Ecto neural progenitor cell (in vitro differentiated cells): ENCODE measurements around the gene MACROD1.

ENCODE experiments used
- DNase-seq: peaks from one replicate; pipeline ENCODE4 v3.0.0-alpha.2; 2018; ENCODE audit warnings: low spot score

MACROD1 gene

GRCh38 chr11:64013141-64013896 lies 152.6 kb downstream of the MACROD1 start:
- no peak for DNase-seq

- no peak for DNase-seq
Measured at GRCh38 chr11:64011371-64011770, 154.5 kb downstream of the MACROD1 start.

GRCh38 chr11:64010783-64011182 lies 155.1 kb downstream of the MACROD1 start:
- DNase-seq = no peak

DNA sequence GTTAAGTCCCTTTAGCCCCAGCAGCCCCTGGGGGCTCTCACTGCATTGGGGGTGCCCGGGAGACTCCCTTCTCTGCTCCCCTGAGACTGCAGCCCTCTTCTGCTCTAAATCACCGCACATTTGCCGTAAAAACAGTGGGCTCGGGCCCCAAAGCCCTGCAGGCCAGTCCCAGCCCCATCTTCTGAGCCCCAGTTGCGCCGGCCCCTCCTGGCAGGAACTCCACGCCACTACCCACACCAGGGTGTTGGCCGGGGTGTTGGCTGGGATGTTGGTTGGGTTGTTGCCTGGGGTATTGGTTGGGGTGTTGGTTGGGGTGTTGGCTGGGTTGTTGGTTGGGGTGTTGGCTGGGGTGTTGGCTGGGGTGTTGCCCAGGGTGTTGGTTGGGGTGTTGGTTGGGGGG lies 156.2 kb downstream of the MACROD1 start:
- no peak for DNase-seq

- DNase-seq = no peak
Measured at GRCh38 chr11:64008914-64009633, 156.8 kb downstream of the MACROD1 start.

DNA sequence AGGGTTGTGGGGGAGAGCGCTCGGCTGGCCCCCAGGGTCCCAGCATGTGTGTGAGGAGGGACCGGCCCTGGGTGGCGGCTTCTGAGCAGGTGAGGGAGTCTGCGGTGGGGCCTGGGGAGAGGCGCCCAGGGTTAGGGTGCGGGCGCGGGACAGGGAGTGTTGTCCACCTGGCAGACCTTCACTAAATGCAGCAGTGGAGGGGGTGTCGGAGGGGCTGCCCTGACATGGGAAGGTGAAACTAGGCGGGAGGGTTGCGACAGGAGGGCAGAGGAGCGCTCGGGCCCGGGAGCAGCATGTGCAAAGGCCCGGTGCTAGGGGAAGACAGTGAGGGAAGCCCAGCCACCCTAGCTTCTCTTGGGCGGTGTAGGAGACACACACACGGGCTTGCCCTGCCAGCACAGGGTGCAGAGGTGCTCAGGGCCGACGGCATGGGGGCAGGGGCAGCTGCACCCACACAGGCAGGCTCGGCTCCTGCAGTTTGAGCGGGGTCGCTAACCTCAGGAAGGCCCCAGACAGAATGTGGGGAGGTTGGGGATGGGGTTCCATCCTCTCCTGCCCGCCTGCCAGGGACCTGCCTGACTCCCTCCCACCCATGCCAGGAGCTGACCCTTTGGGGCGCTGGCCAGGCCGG lies 157.5 kb downstream of the MACROD1 start:
- DNase-seq = no peak

GRCh38 chr11:64007629-64008282 lies 158.2 kb downstream of the MACROD1 start:
- peak; percentile 82 for DNase-seq

DNA sequence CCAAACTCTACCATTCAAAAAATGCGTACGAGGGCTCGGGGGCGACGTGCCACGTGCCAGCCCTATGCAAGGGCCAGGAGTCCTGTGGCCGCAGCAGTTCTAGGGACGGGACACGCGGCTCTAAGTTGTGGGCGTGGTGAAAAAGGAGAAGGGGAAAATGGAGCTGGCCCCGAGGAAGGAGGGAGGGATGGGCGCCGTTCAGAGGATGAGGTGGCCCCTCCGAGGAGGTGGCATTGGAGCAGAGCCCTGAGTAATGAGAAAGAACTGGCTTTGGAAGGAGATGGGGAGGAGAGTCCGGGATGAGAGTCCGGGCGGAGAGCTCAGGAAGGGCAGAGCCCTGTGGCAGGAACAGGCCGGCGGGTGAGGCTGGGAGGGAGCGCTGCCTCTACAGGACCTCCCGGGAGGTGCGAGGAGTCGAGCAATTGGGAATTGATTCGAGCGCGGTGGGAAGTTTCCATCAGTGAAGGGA lies 158.7 kb downstream of the MACROD1 start:
- DNase-seq = no peak

DNA sequence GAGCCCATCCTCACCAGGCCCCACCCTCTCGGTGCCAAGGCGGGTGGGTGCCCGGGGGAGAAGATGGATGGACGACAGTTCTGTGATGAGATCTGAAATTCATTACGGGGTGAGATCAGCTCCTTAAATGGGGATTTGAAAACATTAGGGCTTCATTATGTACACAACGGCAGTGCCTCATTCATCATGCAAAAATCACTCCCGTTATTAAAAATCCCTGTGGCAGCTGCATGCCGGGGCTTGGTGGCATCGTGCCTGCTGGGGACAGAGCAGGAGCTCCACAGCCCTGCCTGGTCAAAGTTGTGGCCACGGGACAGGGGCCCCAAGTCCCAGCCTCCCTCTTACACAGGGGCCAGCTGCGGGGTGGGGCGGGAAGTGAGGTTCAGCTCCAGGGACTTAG lies 159.5 kb downstream of the MACROD1 start:
- no peak for DNase-seq

DNA sequence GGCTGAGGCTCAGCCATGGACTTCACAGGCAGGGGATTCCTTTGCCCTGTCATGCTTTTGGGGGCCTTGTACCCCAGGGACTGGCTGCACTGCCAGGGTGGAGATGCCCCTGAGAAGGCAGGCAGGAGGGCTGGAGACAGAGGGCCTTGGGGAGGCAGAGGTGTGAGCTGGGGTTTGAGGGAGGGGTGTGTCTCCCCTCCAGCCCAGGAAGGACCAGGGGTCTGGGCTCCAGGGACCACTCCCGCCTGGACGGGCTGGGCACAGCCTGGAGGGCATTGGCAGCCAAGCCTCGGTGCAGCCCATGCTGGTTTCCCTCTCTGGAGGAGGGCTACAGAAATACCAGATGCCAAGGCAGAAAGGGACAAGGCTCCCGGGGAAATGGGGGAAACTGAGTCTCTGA lies 160.2 kb downstream of the MACROD1 start:
- DNase-seq = no peak

- DNase-seq = no peak
Measured at GRCh38 chr11:64004590-64004984, 161.3 kb downstream of the MACROD1 start.

DNA sequence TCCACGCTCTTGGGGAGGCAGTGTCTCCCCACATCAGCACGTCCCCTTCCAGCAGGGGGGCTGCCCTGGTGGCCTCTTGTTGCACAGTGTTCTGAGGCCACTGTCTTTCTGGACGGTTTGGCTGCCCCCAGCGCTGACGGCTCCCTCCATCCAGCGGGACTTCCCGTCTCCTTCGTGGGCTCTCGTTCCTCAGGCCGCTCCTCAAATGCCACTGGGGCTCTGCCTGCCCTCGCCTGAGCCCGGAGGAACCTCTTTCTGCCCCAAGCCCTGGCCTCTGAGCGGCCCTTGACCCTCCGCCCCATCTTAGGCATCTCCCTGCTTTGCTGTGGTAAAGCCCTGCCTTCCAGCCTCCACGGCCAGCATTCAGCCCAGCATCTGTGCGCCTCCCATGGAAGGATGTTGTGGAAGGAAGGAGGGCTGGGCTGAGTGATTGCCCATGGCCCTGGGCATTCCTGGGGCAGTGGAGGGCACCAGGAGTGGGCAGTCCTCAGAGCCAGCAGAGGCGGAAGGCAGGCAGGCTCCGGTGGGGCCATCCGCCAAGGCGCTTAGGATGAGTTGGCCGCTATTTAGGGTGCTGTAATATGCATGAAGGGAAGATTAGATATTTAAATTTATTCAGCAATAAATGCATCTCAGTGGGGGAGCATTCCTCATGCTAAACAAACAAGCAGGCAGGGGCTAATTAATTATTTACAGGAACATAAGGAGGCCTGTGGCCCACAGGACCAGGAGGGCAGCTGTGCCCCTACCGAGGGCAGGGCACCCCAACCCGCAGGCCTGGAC lies 161.9 kb downstream of the MACROD1 start:
- DNase-seq = no peak

DNA sequence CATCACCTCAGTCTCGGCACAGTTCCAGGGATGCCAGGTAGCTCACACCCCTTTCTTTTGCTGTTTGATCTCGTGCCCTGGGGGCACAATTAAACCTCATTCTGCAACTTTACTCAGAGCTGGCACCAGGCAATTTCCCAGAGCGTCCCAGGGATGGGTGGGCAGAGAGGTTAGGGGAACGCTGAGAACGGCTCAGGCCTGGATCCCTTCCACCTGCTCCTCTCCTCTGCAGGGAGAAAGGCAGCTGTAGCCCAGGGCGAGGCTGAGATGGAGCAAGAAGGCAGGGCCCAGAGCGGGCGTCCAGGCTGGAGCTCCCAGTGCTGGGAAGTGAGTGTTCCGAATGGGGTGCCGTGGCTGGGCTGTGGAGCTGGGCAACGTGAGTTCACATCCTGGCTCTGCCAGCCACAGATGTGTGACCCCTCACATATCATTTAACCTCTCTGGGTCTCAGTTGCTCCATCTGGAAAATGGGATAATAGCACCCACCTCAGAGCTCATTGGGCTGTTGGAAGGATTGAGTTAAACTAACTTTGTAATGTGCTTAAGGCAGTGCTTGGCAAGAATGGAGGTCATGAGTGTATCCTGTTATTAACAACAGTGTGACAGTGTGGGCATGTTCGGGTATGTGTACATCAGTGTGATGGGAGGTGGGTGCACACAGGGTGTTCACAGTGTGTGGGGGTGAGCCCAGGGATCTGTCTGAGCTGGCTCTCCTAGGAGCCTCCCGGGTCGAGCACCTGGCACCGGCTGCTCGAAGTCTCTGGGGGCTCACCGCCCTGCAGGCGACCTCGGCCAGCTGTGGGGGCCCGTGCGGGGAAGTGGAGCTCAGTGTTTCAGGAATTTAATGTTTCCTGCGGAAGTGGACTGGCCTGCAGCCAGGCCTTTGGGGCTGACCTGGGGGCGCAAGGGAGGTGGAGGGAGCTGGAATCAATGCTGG lies 164.2 kb downstream of the MACROD1 start:
- DNase-seq = no peak

DNA sequence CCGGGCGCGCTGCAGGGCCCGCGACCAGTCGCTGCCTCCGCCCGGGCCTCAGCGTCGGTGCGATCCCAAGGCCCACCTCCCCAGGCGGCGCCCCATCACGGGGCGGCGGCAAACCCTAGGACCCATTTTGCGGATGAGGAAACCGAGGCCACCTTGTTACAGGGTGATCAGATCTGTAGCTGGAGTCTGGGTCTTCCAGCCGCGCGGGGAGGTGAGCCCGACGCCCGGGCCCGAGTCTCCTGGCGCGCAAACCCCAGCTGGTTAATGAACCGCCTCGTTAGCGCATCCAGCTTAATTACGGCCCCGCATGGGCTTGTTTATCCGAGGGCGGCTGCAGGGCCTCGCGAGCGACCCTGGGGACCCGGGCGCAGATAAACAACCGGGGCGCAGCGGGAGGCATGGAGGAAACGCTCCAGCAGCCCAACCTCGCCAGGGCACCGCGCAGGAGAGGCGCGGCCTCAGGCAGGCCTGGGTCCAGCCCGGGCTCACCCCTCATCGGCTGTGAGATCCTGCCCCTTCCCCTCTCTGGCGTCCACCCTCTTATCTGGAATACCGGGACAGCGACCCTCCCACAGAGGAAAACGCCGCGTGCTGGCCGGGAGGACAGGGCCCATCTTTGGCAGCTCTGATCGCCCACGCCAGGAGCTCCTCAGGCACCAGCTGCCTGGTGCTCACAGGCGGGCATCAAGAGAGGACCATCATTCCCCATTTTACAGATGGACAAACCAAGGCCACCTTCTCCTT lies 165.0 kb downstream of the MACROD1 start:
- no peak for DNase-seq

DNA sequence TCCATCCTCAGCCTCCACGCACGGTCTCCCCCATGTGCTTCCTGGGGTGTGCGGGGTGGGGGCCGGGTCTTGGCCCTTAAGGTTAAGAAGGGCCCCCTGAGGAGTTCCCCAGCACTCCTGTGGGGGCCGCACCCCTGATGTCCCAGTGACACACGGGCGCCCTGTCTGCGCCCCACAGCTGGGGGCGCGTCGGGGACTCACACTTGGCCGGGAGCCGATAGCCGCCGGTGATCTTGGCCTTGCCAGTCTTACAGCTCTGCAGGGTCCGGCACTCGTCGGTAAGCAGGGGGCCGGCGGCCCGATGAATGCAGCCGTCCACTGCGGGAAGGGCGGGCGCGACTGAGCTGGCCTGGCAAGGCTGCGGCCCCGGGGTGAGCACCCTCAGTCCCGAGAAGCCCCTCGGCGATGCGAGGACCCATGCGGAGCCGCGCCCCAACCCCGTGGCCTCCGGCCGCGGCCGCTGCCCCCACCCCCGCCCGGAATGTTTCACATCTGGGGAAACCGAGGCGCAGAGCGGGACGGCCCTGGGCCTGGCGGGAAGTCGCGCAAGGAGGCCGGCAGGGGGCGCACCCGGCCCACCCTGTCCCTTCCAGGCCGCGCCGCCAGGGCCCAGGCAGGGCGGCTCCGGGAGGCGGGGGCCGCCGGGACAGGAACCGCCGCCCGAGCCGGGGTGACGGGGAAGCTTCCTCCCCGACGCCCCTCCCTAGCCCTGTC lies 165.7 kb downstream of the MACROD1 start:
- DNase-seq = peak; percentile 86

DNA sequence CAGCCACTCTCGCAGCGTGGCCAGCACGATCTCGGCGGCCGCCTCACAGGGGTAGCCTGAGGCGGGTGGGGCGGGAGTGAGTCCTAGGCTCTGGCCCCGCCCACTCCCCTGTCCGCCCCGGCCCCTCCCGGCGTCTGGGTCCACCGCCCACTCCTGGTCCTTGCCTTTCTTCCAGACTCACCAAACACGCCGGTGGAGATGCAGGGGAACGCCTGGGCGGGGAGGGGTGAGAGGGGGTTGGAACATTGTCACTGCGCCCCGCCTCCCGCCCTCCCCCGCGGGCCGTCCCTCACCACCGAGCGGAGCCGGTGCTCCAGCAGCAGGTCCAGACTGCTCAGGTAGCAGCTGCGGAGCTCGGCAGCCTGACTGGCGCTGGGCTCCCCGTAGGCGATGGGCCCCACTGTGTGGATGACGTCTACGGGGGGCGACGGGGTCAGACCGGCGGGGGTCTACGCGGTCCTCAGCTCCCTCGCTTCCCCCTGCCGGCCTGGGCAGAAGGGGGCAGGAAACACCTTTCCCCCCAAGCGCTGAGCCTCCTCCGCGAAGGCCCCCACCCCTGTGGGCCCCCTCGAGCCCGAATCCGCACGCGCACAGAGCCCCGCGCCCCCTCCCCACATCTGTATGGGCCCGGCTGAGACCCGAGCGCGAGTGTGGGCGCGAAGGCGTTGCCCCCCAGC lies 166.4 kb downstream of the MACROD1 start:
- peak; percentile 86 for DNase-seq

- DNase-seq = peak; percentile 72
Measured at GRCh38 chr11:63998558-63999348, 167.2 kb downstream of the MACROD1 start.
